Fibroblast of mammary gland (primary cell): Measurements from ENCODE around the gene FSIP1.
"Not testable (repeated sequence)": the region's sequence is repeated elsewhere in the genome, so short reads cannot be mapped to it uniquely, and the experiment has no call there.

Experiments used
- DNase-seq: peaks from one replicate; pipeline ENCODE4 v3.0.0-alpha.2; 2010; ENCODE audit warnings: low read depth
- H3K4me3 ChIP-seq: 2 replicates; pipeline ENCODE4 v1.5.1; 2011; ENCODE audit warnings: low read depth, mild to moderate bottlenecking, low read length, moderate library complexity; ENCODE audit not compliant: control insufficient read depth
- TF ChIP-seq, protein P1 (sequence below): conservative IDR thresholded peaks from 2 replicates; pipeline ENCODE4 v1.5.1; 2011; ENCODE audit warnings: low read depth, low read length, inconsistent platforms; ENCODE audit not compliant: control insufficient read depth, insufficient read depth

Gene FSIP1

DNA sequence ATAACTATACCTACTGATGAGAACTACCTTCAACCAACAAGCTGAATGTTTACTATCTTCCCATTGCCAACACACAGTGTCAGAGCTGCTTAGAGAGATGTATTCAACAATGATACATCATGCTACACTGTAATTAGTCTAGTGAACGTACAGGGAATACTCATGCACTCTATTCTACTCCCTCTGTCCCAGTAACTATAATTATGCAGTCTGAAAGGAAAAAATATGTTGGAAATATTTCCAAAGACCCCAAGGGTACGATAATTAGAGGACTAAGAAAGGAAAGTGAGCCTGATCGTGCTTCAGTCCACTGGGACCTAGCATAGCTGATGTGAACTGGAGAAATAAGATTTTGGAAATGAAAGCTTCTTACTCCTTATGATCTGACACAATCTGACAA lies 36.9 kb upstream of the FSIP1 start:
- no peak overlapping the region for H3K4me3 ChIP-seq
- no peak for DNase-seq
- TF ChIP-seq, protein P1, sequence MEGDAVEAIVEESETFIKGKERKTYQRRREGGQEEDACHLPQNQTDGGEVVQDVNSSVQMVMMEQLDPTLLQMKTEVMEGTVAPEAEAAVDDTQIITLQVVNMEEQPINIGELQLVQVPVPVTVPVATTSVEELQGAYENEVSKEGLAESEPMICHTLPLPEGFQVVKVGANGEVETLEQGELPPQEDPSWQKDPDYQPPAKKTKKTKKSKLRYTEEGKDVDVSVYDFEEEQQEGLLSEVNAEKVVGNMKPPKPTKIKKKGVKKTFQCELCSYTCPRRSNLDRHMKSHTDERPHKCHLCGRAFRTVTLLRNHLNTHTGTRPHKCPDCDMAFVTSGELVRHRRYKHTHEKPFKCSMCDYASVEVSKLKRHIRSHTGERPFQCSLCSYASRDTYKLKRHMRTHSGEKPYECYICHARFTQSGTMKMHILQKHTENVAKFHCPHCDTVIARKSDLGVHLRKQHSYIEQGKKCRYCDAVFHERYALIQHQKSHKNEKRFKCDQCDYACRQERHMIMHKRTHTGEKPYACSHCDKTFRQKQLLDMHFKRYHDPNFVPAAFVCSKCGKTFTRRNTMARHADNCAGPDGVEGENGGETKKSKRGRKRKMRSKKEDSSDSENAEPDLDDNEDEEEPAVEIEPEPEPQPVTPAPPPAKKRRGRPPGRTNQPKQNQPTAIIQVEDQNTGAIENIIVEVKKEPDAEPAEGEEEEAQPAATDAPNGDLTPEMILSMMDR = no peak

DNA sequence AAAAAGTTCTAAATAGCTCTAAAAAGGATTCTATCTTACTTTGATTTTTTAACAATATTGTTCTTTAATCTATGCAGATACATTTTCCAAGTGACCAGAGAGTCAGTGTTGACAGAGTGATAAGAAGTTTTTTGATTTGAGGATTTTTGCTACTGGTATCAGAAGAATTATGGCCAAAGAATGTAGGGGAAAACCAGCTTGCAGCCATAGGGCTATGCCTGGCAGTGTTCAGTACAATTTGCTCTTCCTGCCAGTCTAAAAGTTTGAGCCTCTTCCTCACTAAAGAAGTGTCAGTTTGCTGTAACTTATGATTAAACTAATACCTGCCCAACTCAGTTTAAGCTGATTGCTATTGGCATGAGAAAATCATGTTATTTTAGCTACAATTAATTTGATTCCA lies 35.3 kb upstream of the FSIP1 start:
- no peak for DNase-seq
- TF ChIP-seq, protein P1 = no peak
- no peak overlapping the region for H3K4me3 ChIP-seq

DNA sequence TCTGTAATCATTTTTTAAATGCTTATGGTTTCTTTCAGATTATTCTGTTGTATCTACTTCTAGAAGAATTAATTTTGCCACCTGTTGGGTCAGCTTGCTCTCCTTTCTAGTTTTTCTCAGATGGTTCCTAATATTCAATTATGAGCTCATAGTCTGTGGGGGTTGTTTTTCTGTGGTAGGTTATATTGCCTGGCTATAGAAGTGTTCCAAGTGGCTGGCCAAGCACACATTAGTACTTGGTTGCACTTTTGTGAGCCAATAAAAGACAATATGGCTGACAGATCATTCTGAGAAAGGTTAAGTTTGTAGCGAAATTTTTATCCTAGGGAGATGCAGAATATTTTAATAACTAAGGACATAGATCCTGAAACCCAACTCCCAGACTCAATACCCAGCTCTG lies 31.8 kb upstream of the FSIP1 start:
- no peak overlapping the region for H3K4me3 ChIP-seq
- TF ChIP-seq, protein P1 = no peak
- DNase-seq = no peak

DNA sequence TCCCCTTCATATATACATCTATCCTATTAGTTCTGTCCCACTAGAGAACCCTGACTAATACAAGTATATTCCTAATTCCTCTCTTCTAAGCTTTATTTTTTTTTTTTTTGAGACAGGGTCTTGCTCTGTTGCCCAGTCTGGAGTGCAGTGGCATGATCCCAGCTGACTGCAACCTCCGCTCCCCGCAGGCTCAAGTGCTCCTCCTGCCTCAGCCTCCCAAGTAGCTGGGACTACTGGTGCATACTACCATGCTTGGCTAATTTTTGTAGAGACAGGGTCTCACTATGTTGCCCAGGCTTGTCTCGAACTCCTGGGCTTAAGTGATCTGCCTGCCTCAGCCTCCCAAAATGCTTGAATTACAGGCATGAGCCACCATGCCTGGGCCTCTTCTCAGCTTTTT lies 30.0 kb upstream of the FSIP1 start:
- not testable (repeated sequence) for DNase-seq, H3K4me3 ChIP-seq

DNA sequence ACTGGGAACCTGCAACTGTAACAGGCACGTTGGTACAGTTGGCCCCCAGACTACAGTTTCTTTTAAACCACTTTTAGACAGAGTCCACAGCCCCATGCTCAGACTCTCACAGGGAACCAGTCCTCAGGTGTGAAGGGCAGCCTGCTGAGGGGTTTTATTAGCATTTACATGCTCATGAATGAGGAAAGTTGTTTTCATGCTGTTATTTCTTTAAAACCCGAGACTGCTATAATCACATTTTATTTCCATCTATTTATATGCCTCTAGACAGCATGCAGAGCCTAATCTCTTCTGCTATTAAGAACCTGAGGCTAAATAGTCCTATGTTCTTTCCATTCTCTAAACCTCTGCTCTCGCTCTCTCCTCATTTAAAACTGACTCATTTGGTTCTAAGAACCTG lies 26.3 kb upstream of the FSIP1 start:
- TF ChIP-seq, protein P1 = no peak
- no peak overlapping the region for H3K4me3 ChIP-seq
- DNase-seq = no peak

DNA sequence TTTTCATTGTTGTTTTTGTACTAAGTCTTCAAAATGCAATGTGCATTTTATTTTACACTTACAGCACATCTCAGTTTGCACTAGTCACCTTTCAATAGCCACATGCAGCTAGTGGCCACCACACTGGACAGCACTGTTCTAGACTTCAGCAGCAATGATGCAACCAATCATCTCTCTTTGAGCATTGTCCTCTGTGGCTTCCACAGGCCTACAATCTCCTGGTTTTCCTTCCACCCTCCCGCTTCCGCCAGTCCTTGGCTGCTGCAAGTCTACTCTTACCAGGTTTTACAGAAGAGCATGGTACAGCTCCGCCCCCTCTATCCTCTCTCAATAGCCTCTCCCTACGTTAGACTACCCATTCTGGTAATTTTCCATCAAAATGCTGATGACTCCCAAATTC lies 25.1 kb upstream of the FSIP1 start:
- DNase-seq = no peak
- TF ChIP-seq, protein P1 = no peak
- H3K4me3 ChIP-seq = no peak overlapping the region

DNA sequence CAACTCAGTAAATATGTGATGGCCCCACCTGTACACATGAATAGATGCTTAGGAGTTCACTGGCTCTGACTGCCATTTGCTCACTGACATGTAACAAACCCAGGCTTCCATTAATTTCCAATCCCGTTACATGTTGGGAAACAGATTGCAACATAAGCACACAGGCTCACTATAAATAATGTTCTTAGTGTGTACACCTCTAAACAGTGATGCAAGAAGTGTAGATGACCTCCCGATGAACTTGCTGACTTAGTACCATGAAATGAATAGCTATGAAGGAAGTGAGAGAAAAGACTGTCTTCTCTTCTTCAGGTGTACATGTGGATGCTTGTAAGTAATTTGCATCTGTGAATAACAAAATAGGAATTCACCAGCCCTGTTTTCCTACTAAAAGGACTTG lies 21.4 kb upstream of the FSIP1 start:
- TF ChIP-seq, protein P1 = no peak
- peak; percentile 81 for DNase-seq
- no peak overlapping the region for H3K4me3 ChIP-seq
